Heart right ventricle (tissue), 16 donors: ENCODE data around the gene EXOC6. TPM values are rescaled to one million over a fixed set of nuclear protein-coding genes. Genes with fewer than 3 reads are reported as not detected.

Experiments used
- ATAC-seq, 8 donors: fragments of 200-7000 bp; cut with Tn5 transposase; one replicate each; pipeline ENCODE4 v1.9.1; 2020; ENCODE audit warnings: mild to moderate bottlenecking in 8 of 8, moderate library complexity in 8 of 8, moderate number of reproducible peaks in 1 of 8
- DNase-seq, 2 donors: peaks; one replicate each; pipeline ENCODE4 v3.0.0-alpha.2; 2020
- H3K27ac ChIP-seq, 10 donors: fragments of 200-600 bp; sonication (generic) in 2 of 10; one replicate each; pipeline versions ENCODE4 v1.5.0 to v1.8.0; 2020 to 2022; ENCODE audit warnings: mild to moderate bottlenecking in 3 of 10
- H3K27me3 ChIP-seq, 7 donors: fragments of 200-600 bp; one replicate each; pipeline ENCODE4 v1.8.0; 2021 to 2022; ENCODE audit warnings: mild to moderate bottlenecking in 2 of 7
- H3K36me3 ChIP-seq, 9 donors: fragments of 200-600 bp; sonication (generic) in 1 of 9; one replicate each; pipeline versions ENCODE4 v1.5.0 to v1.8.0; 2020 to 2022; ENCODE audit warnings: mild to moderate bottlenecking in 2 of 9
- H3K4me1 ChIP-seq, 9 donors: fragments of 200-600 bp; sonication (generic) in 1 of 9; one replicate each; pipeline versions ENCODE4 v1.5.0 to v1.8.0; 2020 to 2022; ENCODE audit warnings: mild to moderate bottlenecking in 4 of 9
- H3K4me3 ChIP-seq, 10 donors: fragments of 200-600 bp; sonication (generic) in 2 of 10; one replicate each; pipeline versions ENCODE4 v1.5.0 to v1.8.0; 2020 to 2022; ENCODE audit warnings: mild to moderate bottlenecking in 7 of 10, moderate library complexity in 2 of 10
- H3K9me3 ChIP-seq, 11 donors: fragments of 200-600 bp in 10 of 11; sonication (generic) in 2 of 11; one replicate each; pipeline versions ENCODE4 v1.5.0 to v1.8.0; 2013 to 2022; ENCODE audit warnings: mild to moderate bottlenecking in 2 of 11, control low read depth in 1 of 11, moderate library complexity in 1 of 11
- CTCF ChIP-seq, 9 donors: fragments of 200-600 bp; sonication (generic) in 2 of 9; IDR thresholded peaks; one replicate each; pipeline versions ENCODE4 v1.5.0 to v1.8.0; 2021 to 2022; ENCODE audit warnings: antibody characterized with exemption in 9 of 9, mild to moderate bottlenecking in 5 of 9, moderate library complexity in 1 of 9
- WGBS, 2 donors: extraction: QIAGEN DNeasy Blood & Tissue Kit; methylation state at CpG; one replicate each; pipeline ENCODE4 v1.1.7; 2013; ENCODE audit warnings: inconsistent platforms in 1 of 2; 5-methylcytosine and 5-hydroxymethylcytosine counted together
- intact Hi-C, 10 donors: fragments of 100-400 bp; cut with DNase I; formaldehyde crosslinking; loops; one replicate each; pipeline versions ENCODE4 v1.11.1 to v1.14.2; 2022
- polyA plus RNA-seq, 2 donors: library from polyadenylated mRNA; stranded (reverse); fragments of 200-250 nt; gene quantifications; one replicate each; pipeline ENCODE4 v1.2.3, GENCODE V29; 2013
- total RNA-seq, 10 donors: library from RNA; stranded (reverse); fragmentation: NEBNext Ultra II Directional in 3 of 10; extraction: Animal tissue kit (Norgen Biotek cat#: 25700) in 3 of 10; gene quantifications; one replicate each; pipeline versions ENCODE4 v1.2.1 to v1.2.4, GENCODE V29; 2021 to 2023
- donor health status: Arrhythmogenic right ventricular cardiomyopathy.
- donor health status: ischemic (EF 13 %, LVEDD 7.1; RV severe dilation, severe dysfunction).
- donor health status: healthy with polysubstance abuse.
- donor health status: DM: no; HTN: yes; CAD: no.
- donor health status: DM: no; HTN: no; CAD: no.
- donor health status: ischemic (EF 25% LVEDD 6.9; RV normal size, moderate dysfunction).
- donor health status: ischemic (EF 25% LVEDD 5.7; RV mildly dilated, moderate dysfunction).
- donor health status: healthy.
- donor health status: DM: yes; HTN: yes; CAD: no.
- donor health status: Ischemic cardiomyopathy.
- donor health status: ischemic (EF 35%, LVEDD 5.7; RV mildly dilated, moderate dysfunction).
- donor health status: nonischemic (EF 11% LVEDD 7.7; RV severe dilation, severe dysfunction).
- donor health status: DM: yes; HTN: yes; CAD: no.
- donor health status: PGD.
- donor health status: ischemic (EF 29% LVEDD 5.4; RV normal size, mild dysfunction).
- donor health status: nonischemic (EF 23%, LVEDD 6.1; RV moderate dilation, normal function).

The EXOC6 gene
- total and polyA plus RNA-seq, 12 donors: 3.3 to 11.7 (median 9.2) TPM

- no peak overlapping the region for H3K27ac ChIP-seq
- 19 to 21% methylated on average over 25 of the region's 25 CpGs for WGBS, 2 donors
- peaks cover 9 to 44% (median 36%) of the 10 kb centered on the region in 9 donors for H3K4me1 ChIP-seq
- intact Hi-C loops: no loop called here
- H3K27me3 ChIP-seq: peaks cover 26 to 100% (median 93%) of the 10 kb centered on the region in 7 donors
- DNase-seq: no peak
- no peak for ATAC-seq
- no peaks in the 10 kb centered on the region for H3K9me3 ChIP-seq
- H3K36me3 ChIP-seq: no peaks in the 10 kb centered on the region
- TF ChIP-seq CTCF (IDR thresholded peaks at IDR 0.05): no peak
- no peak overlapping the region for H3K4me3 ChIP-seq
These were observed 227.3 kb downstream of the EXOC6 start for GRCh38 chr10:93075369-93076221.

GRCh38 chr10:93076871-93077270 is 228.6 kb downstream of the EXOC6 start:
- no peak for ATAC-seq
- intact Hi-C loops: no loop called here

GRCh38 chr10:93077860-93078337 is 229.6 kb downstream of the EXOC6 start:
- no peak overlapping the region for H3K4me3 ChIP-seq
- intact Hi-C loops: no loop called here
- WGBS, 2 donors: 66 to 71% methylated on average over 5 of the region's 5 CpGs
- H3K27ac ChIP-seq: no peak overlapping the region
- peaks cover 24 to 89% (median 81%) of the 10 kb centered on the region in 7 donors for H3K27me3 ChIP-seq
- no peak for TF ChIP-seq CTCF (IDR thresholded peaks at IDR 0.05)
- no peak for ATAC-seq
- DNase-seq: no peak
- H3K4me1 ChIP-seq: peaks cover 5 to 30% (median 22%) of the 10 kb centered on the region in 9 donors
- H3K9me3 ChIP-seq: no peaks in the 10 kb centered on the region
- no peaks in the 10 kb centered on the region for H3K36me3 ChIP-seq

More at GRCh38 chr10:93076871-93077270, 228.6 kb downstream of the EXOC6 start:
- no peak for DNase-seq
- Histone ChIP-seq H3K36me3 (no peaks in the 10 kb centered on the region), H3K4me1 (peaks cover 7 to 40% (median 33%) of the 10 kb centered on the region in 9 donors), H3K4me3 (no peak overlapping the region), H3K27me3 (peaks cover 26 to 95% (median 92%) of the 10 kb centered on the region in 7 donors), H3K27ac (no peak overlapping the region), H3K9me3 (no peaks in the 10 kb centered on the region)
- TF ChIP-seq CTCF (IDR thresholded peaks at IDR 0.05): no peak
- 61 to 66% methylated on average over 2 of the region's 2 CpGs for WGBS, 2 donors

DNA sequence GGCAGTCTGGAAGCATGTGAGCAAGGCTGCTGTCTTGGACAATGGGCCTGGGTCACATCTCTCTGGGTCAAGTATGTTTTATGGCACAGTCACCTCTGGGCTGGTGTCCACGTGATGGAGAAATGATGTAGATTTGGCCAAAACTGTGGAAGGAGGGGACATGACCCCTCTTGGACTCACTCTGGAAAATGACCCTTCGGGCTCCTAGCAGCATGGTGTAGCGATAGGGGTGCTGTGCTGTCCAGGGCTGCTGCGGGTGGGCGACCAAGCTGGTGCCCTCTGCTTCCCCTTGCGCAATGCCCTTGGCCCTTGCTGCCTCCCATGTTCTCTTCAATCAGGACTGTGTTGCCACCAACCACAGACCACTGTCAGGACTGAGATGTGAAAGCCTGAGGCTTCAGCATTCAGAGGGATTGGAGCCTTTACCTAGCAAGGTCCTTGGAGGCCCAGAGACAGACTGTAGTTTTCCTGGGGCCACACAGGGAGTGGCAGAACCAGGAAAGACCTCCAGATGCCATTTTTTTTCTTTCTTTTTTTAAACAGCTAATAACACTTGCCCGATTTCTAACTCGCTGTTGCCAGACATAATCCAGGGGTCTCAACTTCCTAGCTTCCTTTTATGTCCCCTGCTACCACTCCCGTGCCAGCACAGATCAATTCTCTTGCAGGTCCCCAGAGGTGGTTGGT is 231.5 kb downstream of the EXOC6 start:
- Histone ChIP-seq H3K27me3 (peaks cover 8 to 70% (median 62%) of the 10 kb centered on the region in 7 donors), H3K36me3 (no peaks in the 10 kb centered on the region), H3K27ac (no peak overlapping the region), H3K9me3 (no peaks in the 10 kb centered on the region), H3K4me1 (peaks cover 0 to 11% (median 4%) of the 10 kb centered on the region in 9 donors), H3K4me3 (no peak overlapping the region)
- no peak for TF ChIP-seq CTCF (IDR thresholded peaks at IDR 0.05)
- intact Hi-C loops: loop anchor here (1.0 to 10.0 kb wide), 7 partner anchors 205 to 275 kb away; no protein-coding TSS in a partner anchor
- 64 to 66% methylated on average over 9 of the region's 9 CpGs for WGBS, 2 donors
- DNase-seq (no peak), ATAC-seq (no peak)
